Activated naive CD8-positive, alpha-beta T cell treated with anti-CD3 and anti-CD28 coated beads for 36 hours (primary cell): ENCODE measurements around the gene INO80. TPM values are rescaled to one million over a fixed set of nuclear protein-coding genes. Genes with fewer than 3 reads are reported as not detected.
"Not testable (repeated sequence)": the region's sequence is repeated elsewhere in the genome, so short reads cannot be mapped to it uniquely, and the experiment has no call there.

Experiments used
- DNase-seq: peaks from one replicate; pipeline ENCODE4 v3.0.0; 2021
- H3K27ac Mint-ChIP-seq: one replicate; pipeline ENCODE4 v1.8.0; 2022; ENCODE audit warnings: mild to moderate bottlenecking, moderate library complexity, mixed read lengths
- H3K27me3 Mint-ChIP-seq: one replicate; pipeline ENCODE4 v1.8.0; 2022; ENCODE audit warnings: mild to moderate bottlenecking, mixed read lengths
- H3K36me3 Mint-ChIP-seq: one replicate; pipeline ENCODE4 v1.8.0; 2021; ENCODE audit warnings: mild to moderate bottlenecking, mixed read lengths
- H3K4me1 Mint-ChIP-seq: one replicate; pipeline ENCODE4 v1.8.0; 2021; ENCODE audit warnings: mixed read lengths
- H3K4me3 Mint-ChIP-seq: one replicate; pipeline ENCODE4 v1.8.0; 2022; ENCODE audit warnings: mild to moderate bottlenecking, moderate library complexity, mixed read lengths
- H3K9me3 Mint-ChIP-seq: one replicate; pipeline ENCODE4 v1.8.0; 2022; ENCODE audit warnings: mixed read lengths
- total RNA-seq, 2 experiments: library from RNA; stranded (reverse); gene quantifications; one replicate each; pipeline ENCODE4 v1.2.3, GENCODE V29; 2021

Gene INO80, protein sequence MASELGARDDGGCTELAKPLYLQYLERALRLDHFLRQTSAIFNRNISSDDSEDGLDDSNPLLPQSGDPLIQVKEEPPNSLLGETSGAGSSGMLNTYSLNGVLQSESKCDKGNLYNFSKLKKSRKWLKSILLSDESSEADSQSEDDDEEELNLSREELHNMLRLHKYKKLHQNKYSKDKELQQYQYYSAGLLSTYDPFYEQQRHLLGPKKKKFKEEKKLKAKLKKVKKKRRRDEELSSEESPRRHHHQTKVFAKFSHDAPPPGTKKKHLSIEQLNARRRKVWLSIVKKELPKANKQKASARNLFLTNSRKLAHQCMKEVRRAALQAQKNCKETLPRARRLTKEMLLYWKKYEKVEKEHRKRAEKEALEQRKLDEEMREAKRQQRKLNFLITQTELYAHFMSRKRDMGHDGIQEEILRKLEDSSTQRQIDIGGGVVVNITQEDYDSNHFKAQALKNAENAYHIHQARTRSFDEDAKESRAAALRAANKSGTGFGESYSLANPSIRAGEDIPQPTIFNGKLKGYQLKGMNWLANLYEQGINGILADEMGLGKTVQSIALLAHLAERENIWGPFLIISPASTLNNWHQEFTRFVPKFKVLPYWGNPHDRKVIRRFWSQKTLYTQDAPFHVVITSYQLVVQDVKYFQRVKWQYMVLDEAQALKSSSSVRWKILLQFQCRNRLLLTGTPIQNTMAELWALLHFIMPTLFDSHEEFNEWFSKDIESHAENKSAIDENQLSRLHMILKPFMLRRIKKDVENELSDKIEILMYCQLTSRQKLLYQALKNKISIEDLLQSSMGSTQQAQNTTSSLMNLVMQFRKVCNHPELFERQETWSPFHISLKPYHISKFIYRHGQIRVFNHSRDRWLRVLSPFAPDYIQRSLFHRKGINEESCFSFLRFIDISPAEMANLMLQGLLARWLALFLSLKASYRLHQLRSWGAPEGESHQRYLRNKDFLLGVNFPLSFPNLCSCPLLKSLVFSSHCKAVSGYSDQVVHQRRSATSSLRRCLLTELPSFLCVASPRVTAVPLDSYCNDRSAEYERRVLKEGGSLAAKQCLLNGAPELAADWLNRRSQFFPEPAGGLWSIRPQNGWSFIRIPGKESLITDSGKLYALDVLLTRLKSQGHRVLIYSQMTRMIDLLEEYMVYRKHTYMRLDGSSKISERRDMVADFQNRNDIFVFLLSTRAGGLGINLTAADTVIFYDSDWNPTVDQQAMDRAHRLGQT (N-terminal part only)
- 10 to 100 TPM; 26.1 to 26.3 TPM for total RNA-seq

DNA sequence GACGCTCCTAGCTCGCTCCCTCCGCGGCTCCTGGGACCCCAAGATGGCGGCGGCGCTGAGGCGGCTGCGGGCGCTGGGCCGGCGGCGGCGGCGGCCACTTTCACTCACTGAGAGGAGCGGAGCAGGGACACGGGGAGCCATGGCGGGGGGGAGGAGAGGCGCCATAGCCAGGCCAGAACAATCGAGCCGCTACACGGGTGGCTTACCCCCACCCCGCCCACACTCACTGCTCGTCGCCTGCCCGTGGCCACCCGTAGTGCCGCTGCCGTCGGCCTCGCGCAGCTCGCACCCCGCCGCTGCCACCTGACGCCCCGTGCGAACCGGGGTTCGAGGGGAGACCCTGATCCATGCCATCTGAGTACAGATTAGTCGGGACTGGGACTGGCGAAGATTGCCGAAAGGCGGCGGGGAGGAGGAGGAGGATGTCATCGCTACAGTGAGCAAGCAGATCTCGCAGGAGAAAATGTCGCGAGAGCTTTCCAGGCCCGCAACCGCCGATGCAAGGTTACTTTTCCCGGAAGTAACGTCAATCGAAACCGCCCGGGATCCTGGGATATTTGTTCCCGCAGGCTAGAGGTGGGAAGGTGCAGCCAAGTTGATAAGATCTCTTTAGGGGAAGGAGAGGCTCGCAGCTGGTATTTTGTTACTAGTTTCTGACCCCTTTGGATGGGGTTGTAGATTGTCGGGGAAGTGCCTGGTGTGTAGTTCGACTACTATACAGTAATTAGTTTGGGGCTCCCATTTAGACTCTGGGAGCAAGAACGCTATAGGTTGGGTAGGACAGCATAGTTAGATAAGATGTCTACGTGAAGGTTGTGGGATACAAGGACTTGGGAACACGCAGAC, at the start of gene INO80:
Gene INO80 (minus strand): TSS at position 165 of the 846 bp plus-strand sequence. CDS start 19,970 bp downstream, outside the sequence.
- Mint-ChIP-seq H3K36me3 (peaks cover 16% of the 10 kb centered on the region), H3K27ac (peak within 1 kb of the TSS; percentile 99), H3K4me3 (peak within 1 kb of the TSS; percentile 93), H3K9me3 (no peaks in the 10 kb centered on the region), H3K27me3 (no peaks in the 10 kb centered on the region), H3K4me1 (peaks cover 14% of the 10 kb centered on the region)
- peak; percentile 94 for DNase-seq

- Mint-ChIP-seq H3K4me3 (no peak overlapping the region), H3K9me3 (no peaks in the 10 kb centered on the region), H3K36me3 (no peaks in the 10 kb centered on the region), H3K27me3 (no peaks in the 10 kb centered on the region), H3K4me1 (peaks cover 8% of the 10 kb centered on the region), H3K27ac (no peak overlapping the region)
- DNase-seq = no peak
Measured at GRCh38 chr15:41161736-41162135, 45.7 kb upstream of the INO80 start.

GRCh38 chr15:41161336-41161735, 45.3 kb upstream of the INO80 start:
- H3K4me3 Mint-ChIP-seq = no peak overlapping the region
- H3K9me3 Mint-ChIP-seq = no peaks in the 10 kb centered on the region
- H3K36me3 Mint-ChIP-seq = no peaks in the 10 kb centered on the region
- no peaks in the 10 kb centered on the region for H3K27me3 Mint-ChIP-seq
- H3K27ac Mint-ChIP-seq = no peak overlapping the region
- DNase-seq = no peak
- peaks cover 8% of the 10 kb centered on the region for H3K4me1 Mint-ChIP-seq

DNA sequence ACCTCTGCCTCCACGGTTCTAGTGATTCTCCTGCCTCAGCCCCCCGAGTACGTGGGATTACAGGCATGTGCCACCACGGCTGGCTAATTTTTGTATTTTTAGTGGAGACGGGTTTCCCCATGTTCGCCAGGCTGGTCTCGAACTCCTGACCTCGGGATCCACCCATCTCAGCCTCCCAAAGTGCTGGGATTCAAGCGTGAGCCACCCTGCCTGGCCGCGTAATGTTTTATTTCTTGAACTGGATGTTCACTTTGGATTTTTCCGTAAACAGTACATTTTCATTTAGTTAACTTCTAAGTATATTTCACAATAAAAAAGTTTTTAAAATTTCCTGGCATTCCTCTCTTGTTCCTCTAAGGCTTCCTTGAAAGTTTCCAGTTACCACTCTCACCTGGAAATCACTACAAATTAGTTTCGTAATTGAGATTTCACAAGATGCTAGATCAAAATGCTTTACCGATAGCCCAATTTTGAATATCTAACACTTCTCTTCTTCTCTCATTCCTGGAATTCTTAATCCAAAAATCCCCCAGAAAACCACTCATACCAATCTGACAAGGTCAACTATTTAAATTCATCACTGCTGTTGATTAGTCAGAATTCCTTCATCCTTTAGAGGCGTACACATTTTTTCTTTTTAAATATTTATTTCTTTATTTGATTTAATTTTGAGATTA, 44.7 kb upstream of the INO80 start:
- Mint-ChIP-seq H3K4me3 (no peak overlapping the region), H3K36me3 (no peaks in the 10 kb centered on the region), H3K27me3 (no peaks in the 10 kb centered on the region), H3K9me3 (no peaks in the 10 kb centered on the region), H3K27ac (no peak overlapping the region), H3K4me1 (peaks cover 8% of the 10 kb centered on the region)
- DNase-seq = no peak

DNA sequence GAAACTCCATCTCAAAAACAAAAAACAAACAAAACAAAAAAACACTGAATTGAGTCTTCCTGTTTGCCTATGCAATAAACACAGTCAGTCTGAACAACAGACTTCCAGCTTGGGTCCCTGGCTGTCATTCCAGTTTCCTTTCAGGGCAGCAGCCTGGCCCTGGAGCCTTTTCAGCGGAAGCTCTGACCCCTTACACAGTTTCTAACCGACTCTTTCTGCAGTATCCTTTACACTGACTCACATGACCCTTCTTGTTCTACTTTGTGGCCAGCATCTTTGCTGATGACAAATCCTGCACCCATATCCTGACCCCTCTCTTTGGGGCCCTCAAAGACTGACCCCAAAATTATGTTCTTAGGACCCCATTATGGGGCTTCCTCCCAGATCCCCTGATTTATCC, 38.3 kb upstream of the INO80 start:
- Mint-ChIP-seq H3K4me3 (no peak overlapping the region), H3K4me1 (no peaks in the 10 kb centered on the region), H3K9me3 (no peaks in the 10 kb centered on the region), H3K27me3 (no peaks in the 10 kb centered on the region), H3K27ac (no peak overlapping the region), H3K36me3 (no peaks in the 10 kb centered on the region)
- DNase-seq = no peak

- Mint-ChIP-seq H3K4me1 (no peaks in the 10 kb centered on the region), H3K27ac (no peak overlapping the region), H3K4me3 (no peak overlapping the region), H3K9me3 (no peaks in the 10 kb centered on the region), H3K27me3 (no peaks in the 10 kb centered on the region), H3K36me3 (no peaks in the 10 kb centered on the region)
- no peak for DNase-seq
Measured at GRCh38 chr15:41153733-41154132, 37.7 kb upstream of the INO80 start.

DNA sequence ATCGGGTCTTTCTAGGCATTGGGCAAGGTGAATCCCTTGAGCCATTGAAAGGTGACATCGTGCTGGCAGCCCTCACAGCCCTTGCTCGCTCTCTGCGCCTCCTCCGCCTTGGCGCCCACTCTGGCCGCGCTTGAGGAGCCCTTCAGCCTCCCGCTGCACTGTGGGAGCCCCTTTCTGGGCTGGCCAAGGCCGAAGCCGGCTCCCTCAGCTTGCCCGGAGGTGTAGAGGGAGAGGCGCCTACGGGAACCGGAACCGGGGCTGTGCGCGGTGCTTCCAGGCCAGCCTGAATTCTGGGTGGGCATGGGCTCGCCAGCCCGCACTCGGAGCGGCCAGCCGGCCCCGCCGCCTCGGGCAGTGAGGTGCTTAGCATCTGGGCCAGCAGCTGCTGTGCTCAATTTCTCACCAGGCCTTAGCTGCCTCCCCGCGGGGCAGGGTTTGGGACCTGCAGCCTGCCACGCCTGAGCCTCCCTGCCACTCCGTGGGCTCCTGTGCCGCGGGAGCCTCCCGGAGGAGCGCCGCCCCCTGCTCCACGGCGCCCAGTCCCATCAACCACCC, 35.4 kb upstream of the INO80 start:
- no peak for DNase-seq
- H3K27me3 Mint-ChIP-seq = no peaks in the 10 kb centered on the region
- H3K27ac Mint-ChIP-seq = no peak overlapping the region
- no peaks in the 10 kb centered on the region for H3K9me3 Mint-ChIP-seq
- no peaks in the 10 kb centered on the region for H3K4me1 Mint-ChIP-seq
- H3K36me3 Mint-ChIP-seq = no peaks in the 10 kb centered on the region
- H3K4me3 Mint-ChIP-seq = no peak overlapping the region

- no peak for DNase-seq
- Mint-ChIP-seq H3K4me3 (no peak overlapping the region), H3K9me3 (no peaks in the 10 kb centered on the region), H3K27ac (no peak overlapping the region), H3K27me3 (no peaks in the 10 kb centered on the region), H3K4me1 (no peaks in the 10 kb centered on the region), H3K36me3 (no peaks in the 10 kb centered on the region)
Measured at GRCh38 chr15:41150279-41150678, 34.2 kb upstream of the INO80 start.

- Mint-ChIP-seq H3K27ac (no peak overlapping the region), H3K4me3 (no peak overlapping the region), H3K27me3 (no peaks in the 10 kb centered on the region), H3K9me3 (no peaks in the 10 kb centered on the region), H3K36me3 (no peaks in the 10 kb centered on the region), H3K4me1 (no peaks in the 10 kb centered on the region)
- DNase-seq = no peak
Measured at GRCh38 chr15:41148065-41148464, 32.0 kb upstream of the INO80 start.

GRCh38 chr15:41139619-41140018, 23.5 kb upstream of the INO80 start:
- no peaks in the 10 kb centered on the region for H3K27me3 Mint-ChIP-seq
- no peak for DNase-seq
- H3K4me1 Mint-ChIP-seq = no peaks in the 10 kb centered on the region

GRCh38 chr15:41139112-41139511, 23.0 kb upstream of the INO80 start:
- not testable (repeated sequence) for H3K36me3 Mint-ChIP-seq, DNase-seq, H3K27ac Mint-ChIP-seq, H3K4me1 Mint-ChIP-seq, H3K27me3 Mint-ChIP-seq, H3K9me3 Mint-ChIP-seq, H3K4me3 Mint-ChIP-seq

More at GRCh38 chr15:41139619-41140018, 23.5 kb upstream of the INO80 start:
- Mint-ChIP-seq H3K9me3 (no peaks in the 10 kb centered on the region), H3K4me3 (no peak overlapping the region), H3K36me3 (no peaks in the 10 kb centered on the region), H3K27ac (no peak overlapping the region)

GRCh38 chr15:41135580-41135979, 19.5 kb upstream of the INO80 start:
- not testable (repeated sequence) for H3K36me3 Mint-ChIP-seq, DNase-seq, H3K4me1 Mint-ChIP-seq, H3K27ac Mint-ChIP-seq, H3K27me3 Mint-ChIP-seq, H3K9me3 Mint-ChIP-seq, H3K4me3 Mint-ChIP-seq

DNA sequence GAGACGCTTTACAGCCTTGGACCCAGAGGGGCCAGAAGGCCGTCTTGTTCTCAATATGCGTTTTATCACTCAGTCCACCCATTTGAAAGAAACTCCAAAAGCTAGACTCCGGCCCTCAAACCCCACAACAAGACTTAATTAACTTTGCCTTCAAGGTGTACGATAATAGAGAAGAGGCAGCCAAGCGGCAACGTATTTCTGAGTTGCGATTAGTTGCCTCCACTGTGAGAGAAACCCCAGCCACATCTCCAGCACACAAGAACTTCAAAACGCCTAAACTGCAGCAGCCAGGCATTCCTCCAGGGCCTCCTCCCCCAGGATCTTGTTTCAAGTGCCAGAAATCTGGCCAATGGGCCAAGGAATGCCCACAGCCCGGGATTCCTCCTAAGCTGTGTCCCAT, 17.4 kb upstream of the INO80 start:
- DNase-seq = no peak

GRCh38 chr15:41132094-41132493, 16.0 kb upstream of the INO80 start:
- not testable (repeated sequence) for DNase-seq, H3K27me3 Mint-ChIP-seq, H3K4me1 Mint-ChIP-seq, H3K4me3 Mint-ChIP-seq, H3K36me3 Mint-ChIP-seq, H3K27ac Mint-ChIP-seq, H3K9me3 Mint-ChIP-seq

More for the DNA sequence above, 17.4 kb upstream of the INO80 start:
- no peak overlapping the region for H3K27ac Mint-ChIP-seq
- no peaks in the 10 kb centered on the region for H3K4me1 Mint-ChIP-seq
- H3K4me3 Mint-ChIP-seq = no peak overlapping the region
- peaks cover 4% of the 10 kb centered on the region for H3K27me3 Mint-ChIP-seq
- no peaks in the 10 kb centered on the region for H3K9me3 Mint-ChIP-seq
- no peaks in the 10 kb centered on the region for H3K36me3 Mint-ChIP-seq
